Measurements from ENCODE around the gene C4orf51. TPM values are rescaled to one million over a fixed set of nuclear protein-coding genes. Genes with fewer than 3 reads are reported as not detected.

C4orf51 gene
- total and polyA plus RNA-seq, 2 of the 8 experiments (the other 6 are each of a cell fraction or from before 2014, with no cell fraction given) = 0.54 TPM; not detected in 1

DNA sequence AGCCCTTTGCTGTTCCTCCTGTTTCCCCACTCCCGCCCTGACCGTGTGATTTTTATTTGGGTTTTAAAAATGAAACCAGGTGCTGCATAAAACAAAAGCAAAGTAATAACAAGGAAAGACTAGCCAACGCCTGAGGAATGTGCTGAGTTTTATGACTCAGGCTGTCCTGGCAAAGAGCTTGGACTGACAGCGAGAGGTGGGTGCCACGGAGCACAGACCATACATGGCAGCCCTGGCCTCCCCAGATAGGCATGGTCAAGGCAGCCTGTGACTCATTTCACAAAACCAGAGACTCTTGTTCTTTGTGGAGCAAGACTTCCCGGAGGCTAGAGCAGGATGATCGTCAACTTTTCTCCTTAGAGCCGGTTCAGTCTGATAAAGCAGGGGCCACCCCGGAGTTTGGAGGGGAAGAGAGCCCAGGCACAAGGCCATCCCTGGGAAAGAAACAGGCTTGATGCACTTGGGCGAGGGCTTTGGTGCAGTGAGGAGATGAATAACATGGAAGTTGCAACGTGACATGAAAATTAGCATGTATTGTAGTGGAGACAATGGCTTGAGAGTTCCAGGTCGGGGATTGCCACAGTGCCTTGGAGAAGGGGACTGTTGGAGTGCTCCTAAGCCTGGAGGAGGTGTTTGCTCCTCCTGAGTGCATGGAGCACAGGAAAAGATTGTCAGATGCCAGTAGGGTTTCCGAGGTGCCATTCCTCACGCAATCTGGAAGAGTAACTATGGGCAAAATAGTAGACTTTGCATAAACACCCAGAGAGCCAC is 54.8 kb downstream of the C4orf51 start:
- no peak overlapping the region for H4K5ac ChIP-seq (ENCODE audit: insufficient read length, low read depth, low read length)
- TF ChIP-seq KDM4A (IDR thresholded peaks at IDR 0.05; ENCODE audit: low read depth, low read length, severe bottlenecking) (peak; percentile 8), GTF2F1 (IDR thresholded peaks at IDR 0.05; ENCODE audit: borderline replicate concordance, low read depth, low read length) (no peak)

More for the DNA sequence above, 54.8 kb downstream of the C4orf51 start:
- no peak overlapping the region for H3K56ac ChIP-seq (replicated peaks; ENCODE audit: insufficient read length, low read depth, low read length)
- 0 out of 2 replicates have a peak overlapping the region, but pooled peaks have one; percentile 9 for H2BK20ac ChIP-seq (ENCODE audit: low read length)
- ChIA-PET CTCF (ENCODE audit: partially characterized antibody) (no interaction called here), POLR2A (ENCODE audit: partially characterized antibody) (no interaction called here)
- no peaks in the 10 kb centered on the region for H3K79me1 ChIP-seq (ENCODE audit: low read depth, low read length)
- no peak overlapping the region for H3K27ac ChIP-seq (ENCODE audit: low read depth, low read length)
- no peak overlapping the region for H3K23ac ChIP-seq (ENCODE audit: insufficient read length)
- H3K4me1 ChIP-seq (replicated peaks in 1 of 4; ENCODE audit: control insufficient read depth in 3 of 4, insufficient read depth in 4 of 4, low read length in 3 of 4) = peaks cover 3 to 13% (median 9%) of the 10 kb centered on the region in 4 experiments
- 0 out of 4 replicates have a peak overlapping the region, but pooled peaks of 1 of the 2 experiments have one; percentile 11 for H3K4me2 ChIP-seq (ENCODE audit: insufficient read depth in 1 of 2, low read depth in 2 of 2, low read length in 2 of 2)
- peak overlapping the region; percentile 53 for H2BK12ac ChIP-seq (ENCODE audit: low read depth, low read length)
- no peak overlapping the region for H2BK120ac ChIP-seq (replicated peaks; ENCODE audit: low read depth, low read length)
- H3K9ac ChIP-seq (replicated peaks in 1 of 4; ENCODE audit: extremely low read depth in 1 of 4, low read depth in 3 of 4, low read length in 3 of 4) = no peak overlapping the region
- H4K8ac ChIP-seq (ENCODE audit: extremely low read depth, insufficient read depth, low read length) = no peak overlapping the region
- no peaks in the 10 kb centered on the region; a peak in 2 of 7 replicates for H3K27me3 ChIP-seq (replicated peaks in 1 of 4; ENCODE audit: control insufficient read depth in 3 of 4, extremely low read depth in 1 of 4, insufficient read depth in 3 of 4, low read length in 3 of 4)
- H3K9me3 ChIP-seq (ENCODE audit: insufficient read depth in 2 of 2, low read depth in 1 of 2, low read length in 1 of 2) = no peaks in the 10 kb centered on the region
- no peak overlapping the region for H3K4me3 ChIP-seq (ENCODE audit: extremely low read depth in 1 of 4, insufficient read depth in 2 of 4, low read depth in 3 of 4, low read length in 4 of 4)
- no peaks in the 10 kb centered on the region for H3K36me3 ChIP-seq (ENCODE audit: control insufficient read depth in 2 of 4, insufficient read depth in 4 of 4, low read length in 3 of 4)
- no peak overlapping the region for H3K14ac ChIP-seq (ENCODE audit: insufficient read length)
- H2AFZ ChIP-seq (ENCODE audit: low read length) = peak overlapping the region; percentile 28; the same call in 1 of the 2 replicates
- H3K4ac ChIP-seq (replicated peaks; ENCODE audit: insufficient read length, low read depth, low read length) = no peak overlapping the region
- H4K91ac ChIP-seq (replicated peaks; ENCODE audit: insufficient read length, low read length) = peak overlapping the region; percentile 68
- no peak for DNase-seq (ENCODE audit: low read depth in 1 of 2, low spot score in 2 of 2)
- FAIRE-seq = no peak
- H2AK5ac ChIP-seq (ENCODE audit: low read depth, low read length) = peak overlapping the region; percentile 30
- H3K79me2 ChIP-seq (ENCODE audit: control insufficient read depth in 1 of 2, insufficient read depth in 2 of 2, low read length in 2 of 2) = no peaks in the 10 kb centered on the region
- H2BK5ac ChIP-seq (ENCODE audit: low read depth, low read length) = peak overlapping the region; percentile 29; the same call in 1 of the 2 replicates
- 80% methylated on average over 14 of the region's 14 CpGs; no CpG with 5 or more reads in 1 of the 2 experiments for WGBS, 2 experiments (ENCODE audit: extremely low coverage in 1 of 2, insufficient coverage in 1 of 2, insufficient read length in 1 of 2, insufficient replicate concordance in 2 of 2, low coverage in 1 of 2, low lambda C conversion rate in 2 of 2, missing lambda C conversion rate in 1 of 2)
- no peaks in the 10 kb centered on the region; the same call in 1 of the 2 replicates for H3K23me2 ChIP-seq (ENCODE audit: low read depth, low read length)
- H3K18ac ChIP-seq (ENCODE audit: extremely low read depth, low read length) = peak overlapping the region; percentile 25
- H4K20me1 ChIP-seq (replicated peaks in 1 of 2; ENCODE audit: control insufficient read depth in 1 of 2, insufficient read depth in 2 of 2, low read length in 2 of 2) = no peaks in the 10 kb centered on the region
- peak overlapping the region; percentile 55; the same call in 1 of the 2 replicates for H2BK15ac ChIP-seq (ENCODE audit: low read length)

Data from H1 (cell line).